Stimulated activated naive CD8-positive, alpha-beta T cell treated with anti-CD3 and anti-CD28 coated beads, Interleukin-15, amount 100 ng/mL, for 72 hours (primary cell): ENCODE measurements around the gene PEG3.
"Not testable (repeated sequence)": the region's sequence is repeated elsewhere in the genome, so short reads cannot be mapped to it uniquely, and the experiment has no call there.

Experiments
- ATAC-seq: fragments of 150-1000 bp; cut with Tn5 transposase; 2 replicates; pipeline ENCODE4 v1.10.0; 2021; ENCODE audit warnings: mild to moderate bottlenecking, moderate library complexity
- DNase-seq, 2 donors: peaks; one replicate each; pipeline ENCODE4 v3.0.0; 2021 to 2022
- H3K27ac Mint-ChIP-seq, 2 donors: one replicate each; pipeline ENCODE4 v1.8.0; 2022; ENCODE audit warnings: mild to moderate bottlenecking in 2 of 2, mixed read lengths in 2 of 2, moderate library complexity in 2 of 2
- H3K27me3 Mint-ChIP-seq: one replicate; pipeline ENCODE4 v1.8.0; 2022; ENCODE audit warnings: mixed read lengths
- H3K4me1 Mint-ChIP-seq: one replicate; pipeline ENCODE4 v1.8.0; 2022; ENCODE audit warnings: mild to moderate bottlenecking, mixed read lengths
- H3K4me3 Mint-ChIP-seq, 2 donors: one replicate each; pipeline ENCODE4 v1.8.0; 2022; ENCODE audit warnings: mild to moderate bottlenecking in 2 of 2, mixed read lengths in 2 of 2, moderate library complexity in 1 of 2
- H3K9me3 Mint-ChIP-seq, 2 donors: one replicate each; pipeline ENCODE4 v1.8.0; 2022; ENCODE audit warnings: mixed read lengths in 2 of 2

PEG3 gene

GRCh38 chr19:56856822-56857221 lies 16.3 kb upstream of the PEG3 start:
- H3K4me3 Mint-ChIP-seq, result no peak overlapping the region
- H3K9me3 Mint-ChIP-seq, result peaks cover 37 to 46% of the 10 kb centered on the region in 2 donors
- H3K4me1 Mint-ChIP-seq, result no peaks in the 10 kb centered on the region
- no peak overlapping the region for H3K27ac Mint-ChIP-seq
- no peak for DNase-seq
- no peaks in the 10 kb centered on the region for H3K27me3 Mint-ChIP-seq
- no peak for ATAC-seq

GRCh38 chr19:56852361-56852760 lies 11.8 kb upstream of the PEG3 start:
- not testable (repeated sequence) for H3K27ac Mint-ChIP-seq, H3K4me3 Mint-ChIP-seq, H3K4me1 Mint-ChIP-seq, DNase-seq, H3K27me3 Mint-ChIP-seq, ATAC-seq
- H3K9me3 Mint-ChIP-seq, result peaks cover 38 to 61% of the 10 kb centered on the region in 2 donors

- H3K27ac Mint-ChIP-seq, result no peak overlapping the region
- DNase-seq, result no peak
- H3K9me3 Mint-ChIP-seq, result peaks cover 25 to 44% of the 10 kb centered on the region in 2 donors
- no peak for ATAC-seq
- no peaks in the 10 kb centered on the region for H3K27me3 Mint-ChIP-seq
- no peak overlapping the region for H3K4me3 Mint-ChIP-seq
- H3K4me1 Mint-ChIP-seq, result no peaks in the 10 kb centered on the region
Measured at GRCh38 chr19:56848166-56848565, 7.6 kb upstream of the PEG3 start.

- peaks cover 16% of the 10 kb centered on the region for H3K27me3 Mint-ChIP-seq
- no peak for ATAC-seq
- no peak overlapping the region for H3K4me3 Mint-ChIP-seq
- H3K4me1 Mint-ChIP-seq, result peaks cover 7% of the 10 kb centered on the region
- H3K27ac Mint-ChIP-seq, result no peak overlapping the region
- peaks cover 19 to 34% of the 10 kb centered on the region in 2 donors for H3K9me3 Mint-ChIP-seq
- no peak for DNase-seq
Measured at GRCh38 chr19:56842412-56842811, 1.9 kb upstream of the PEG3 start.

- peaks cover 17 to 32% of the 10 kb centered on the region in 2 donors for H3K9me3 Mint-ChIP-seq
- H3K4me3 Mint-ChIP-seq, result no peak overlapping the region
- peaks cover 9% of the 10 kb centered on the region for H3K4me1 Mint-ChIP-seq
- DNase-seq (no peak), ATAC-seq (no peak)
- peaks cover 20% of the 10 kb centered on the region for H3K27me3 Mint-ChIP-seq
- no peak overlapping the region for H3K27ac Mint-ChIP-seq
Measured at GRCh38 chr19:56841193-56841543, 642 bp upstream of the PEG3 start.

GRCh38 chr19:56839652-56840450 lies 675 bp downstream of the PEG3 start:
- H3K27me3 Mint-ChIP-seq, result peaks cover 20% of the 10 kb centered on the region
- H3K9me3 Mint-ChIP-seq, result peaks cover 28 to 46% of the 10 kb centered on the region in 2 donors
- ATAC-seq, result peak; percentile 37
- no peak overlapping the region for H3K27ac Mint-ChIP-seq
- peak; percentile 5 to 30 for DNase-seq
- peak overlapping the region; percentile 12 to 39 for H3K4me3 Mint-ChIP-seq
- H3K4me1 Mint-ChIP-seq, result peaks cover 9% of the 10 kb centered on the region

- Mint-ChIP-seq H3K9me3 (peaks cover 30 to 52% of the 10 kb centered on the region in 2 donors), H3K4me3 (peak overlapping the region; percentile 12 to 39), H3K27me3 (peaks cover 20% of the 10 kb centered on the region), H3K27ac (peak overlapping the region in 1 of 2 donors; percentile 71), H3K4me1 (peaks cover 9% of the 10 kb centered on the region)
- DNase-seq, result peak; percentile 27 to 48
- ATAC-seq, result peak; percentile 66
Measured at GRCh38 chr19:56838909-56839651, 1.4 kb downstream of the PEG3 start.

- peaks cover 33 to 56% of the 10 kb centered on the region in 2 donors for H3K9me3 Mint-ChIP-seq
- H3K27me3 Mint-ChIP-seq, result peaks cover 20% of the 10 kb centered on the region
- peak overlapping the region in 1 of 2 donors; percentile 37 for H3K27ac Mint-ChIP-seq
- peak overlapping the region; percentile 38 to 56 for H3K4me3 Mint-ChIP-seq
- ATAC-seq, result peak; percentile 44
- DNase-seq, result peak; percentile 11 to 19
- peaks cover 9% of the 10 kb centered on the region for H3K4me1 Mint-ChIP-seq
Measured at GRCh38 chr19:56838024-56838908, 2.3 kb downstream of the PEG3 start.

- peak in 1 of 2 donors; percentile 18 for DNase-seq
- peaks cover 9% of the 10 kb centered on the region for H3K4me1 Mint-ChIP-seq
- ATAC-seq, result peak; percentile 50
- H3K27ac Mint-ChIP-seq, result peak overlapping the region in 1 of 2 donors; percentile 37
- peak overlapping the region; percentile 38 to 56 for H3K4me3 Mint-ChIP-seq
- H3K9me3 Mint-ChIP-seq, result peaks cover 33 to 60% of the 10 kb centered on the region in 2 donors
- peaks cover 20% of the 10 kb centered on the region for H3K27me3 Mint-ChIP-seq
Measured at GRCh38 chr19:56837492-56838023, 3.0 kb downstream of the PEG3 start.

- no peak overlapping the region for H3K27ac Mint-ChIP-seq
- no peak overlapping the region for H3K4me3 Mint-ChIP-seq
- ATAC-seq, result no peak
- DNase-seq, result no peak
- H3K27me3 Mint-ChIP-seq, result peaks cover 20% of the 10 kb centered on the region
- H3K4me1 Mint-ChIP-seq, result peaks cover 9% of the 10 kb centered on the region
- peaks cover 38 to 66% of the 10 kb centered on the region in 2 donors for H3K9me3 Mint-ChIP-seq
Measured at GRCh38 chr19:56837004-56837403, 3.5 kb downstream of the PEG3 start.

- ATAC-seq (no peak), DNase-seq (no peak)
- Mint-ChIP-seq H3K4me3 (no peak overlapping the region), H3K9me3 (peaks cover 36 to 61% of the 10 kb centered on the region in 2 donors), H3K27me3 (peaks cover 20% of the 10 kb centered on the region), H3K27ac (no peak overlapping the region), H3K4me1 (peaks cover 9% of the 10 kb centered on the region)
Measured at GRCh38 chr19:56836059-56836458, 4.5 kb downstream of the PEG3 start.

- Mint-ChIP-seq H3K4me3 (no peak overlapping the region), H3K4me1 (peaks cover 9% of the 10 kb centered on the region), H3K27ac (no peak overlapping the region), H3K27me3 (peaks cover 20% of the 10 kb centered on the region), H3K9me3 (peaks cover 32 to 55% of the 10 kb centered on the region in 2 donors)
- no peak for DNase-seq
- ATAC-seq, result no peak
Measured at GRCh38 chr19:56835401-56835800, 5.1 kb downstream of the PEG3 start.

- Mint-ChIP-seq H3K27me3 (peaks cover 20% of the 10 kb centered on the region), H3K4me3 (no peak overlapping the region), H3K9me3 (peaks cover 32 to 55% of the 10 kb centered on the region in 2 donors), H3K4me1 (peaks cover 9% of the 10 kb centered on the region), H3K27ac (no peak overlapping the region)
- DNase-seq, result no peak
- ATAC-seq, result no peak
Measured at GRCh38 chr19:56834564-56835375, 5.8 kb downstream of the PEG3 start.

- Mint-ChIP-seq H3K4me1 (peaks cover 2% of the 10 kb centered on the region), H3K27ac (no peak overlapping the region), H3K9me3 (peaks cover 26 to 49% of the 10 kb centered on the region in 2 donors), H3K27me3 (peaks cover 4% of the 10 kb centered on the region), H3K4me3 (no peak overlapping the region)
- DNase-seq, result no peak
- no peak for ATAC-seq
Measured at GRCh38 chr19:56832352-56832928, 8.1 kb downstream of the PEG3 start.
